ENCODE data around the gene HOXA1.

Gene HOXA1

DNA sequence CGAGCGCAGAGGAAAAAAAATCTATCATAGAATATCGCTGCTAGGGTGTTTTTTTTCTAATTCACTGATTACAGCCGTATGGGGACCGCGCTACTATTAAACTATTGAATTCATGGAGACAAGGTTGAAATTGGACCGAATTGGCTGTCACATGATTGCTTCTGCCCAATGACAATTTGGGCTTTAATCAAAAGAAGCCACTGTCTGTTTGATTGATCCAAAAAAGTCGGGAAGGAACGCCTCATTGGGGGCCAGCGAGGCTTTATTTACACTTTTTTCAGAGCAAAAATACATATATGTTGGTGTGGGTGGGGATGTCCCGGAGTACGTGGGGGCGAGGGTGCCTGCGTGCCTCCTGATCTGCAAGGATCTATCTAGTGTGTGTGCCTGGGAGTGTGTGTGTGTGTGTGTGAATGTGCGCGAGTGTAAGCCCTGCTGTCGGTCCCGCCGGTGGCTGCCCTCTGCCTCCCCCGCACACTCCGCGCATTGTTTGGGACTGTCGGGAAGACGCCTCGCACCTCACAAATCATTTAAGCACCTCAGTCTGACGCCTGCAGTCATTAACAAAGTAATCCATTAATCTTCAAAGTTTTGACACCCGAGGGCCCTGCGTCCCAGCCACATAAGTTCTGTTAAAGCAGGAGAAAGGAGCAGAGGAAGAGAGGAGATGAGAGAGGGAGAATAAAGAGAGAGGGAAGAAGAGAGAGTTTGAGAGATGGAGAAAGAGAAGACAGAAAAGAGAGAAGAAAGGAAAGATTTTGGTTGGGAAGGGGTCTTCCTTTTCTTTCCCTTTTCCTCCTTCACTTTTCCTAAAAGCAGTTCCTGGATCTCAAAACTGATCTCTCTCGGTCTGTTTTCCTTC is 7.0 kb upstream of the HOXA1 start, which contains the start of gene HOXA2:
Gene HOXA2, minus strand, starts transcription at position 103 of the 862 bp plus-strand sequence. CDS start 183 bp downstream, outside the sequence.
- Histone ChIP-seq H3K4me2 (ENCODE audit: insufficient read depth, low read length) (no peak within 1 kb of the TSS), H3K27me3 (ENCODE audit: insufficient read depth, low read length, poor library complexity) (no peaks in the 10 kb centered on the region), H2AFZ (ENCODE audit: low read depth, low read length) (no peak within 1 kb of the TSS), H3K4me3 (ENCODE audit: low read depth in 1 of 2, low read length in 2 of 2) (no peak within 1 kb of the TSS), H3K9ac (ENCODE audit: low read depth, low read length) (no peak within 1 kb of the TSS), H3K79me2 (ENCODE audit: insufficient read depth, low read length) (no peaks in the 10 kb centered on the region), H3K27ac (ENCODE audit: low read length) (no peak within 1 kb of the TSS), H3K9me3 (ENCODE audit: insufficient read depth, low read length, severe bottlenecking) (no peaks in the 10 kb centered on the region), H3K36me3 (ENCODE audit: insufficient read depth, low read length) (no peaks in the 10 kb centered on the region), H3K4me1 (ENCODE audit: insufficient read depth, low read length) (no peaks in the 10 kb centered on the region), H4K20me1 (ENCODE audit: insufficient read depth, low read length) (no peaks in the 10 kb centered on the region)
- ATAC-seq (ENCODE audit: insufficient read depth, low read depth) (no peak), DNase-seq (no peak)
- TF ChIP-seq, protein P1, sequence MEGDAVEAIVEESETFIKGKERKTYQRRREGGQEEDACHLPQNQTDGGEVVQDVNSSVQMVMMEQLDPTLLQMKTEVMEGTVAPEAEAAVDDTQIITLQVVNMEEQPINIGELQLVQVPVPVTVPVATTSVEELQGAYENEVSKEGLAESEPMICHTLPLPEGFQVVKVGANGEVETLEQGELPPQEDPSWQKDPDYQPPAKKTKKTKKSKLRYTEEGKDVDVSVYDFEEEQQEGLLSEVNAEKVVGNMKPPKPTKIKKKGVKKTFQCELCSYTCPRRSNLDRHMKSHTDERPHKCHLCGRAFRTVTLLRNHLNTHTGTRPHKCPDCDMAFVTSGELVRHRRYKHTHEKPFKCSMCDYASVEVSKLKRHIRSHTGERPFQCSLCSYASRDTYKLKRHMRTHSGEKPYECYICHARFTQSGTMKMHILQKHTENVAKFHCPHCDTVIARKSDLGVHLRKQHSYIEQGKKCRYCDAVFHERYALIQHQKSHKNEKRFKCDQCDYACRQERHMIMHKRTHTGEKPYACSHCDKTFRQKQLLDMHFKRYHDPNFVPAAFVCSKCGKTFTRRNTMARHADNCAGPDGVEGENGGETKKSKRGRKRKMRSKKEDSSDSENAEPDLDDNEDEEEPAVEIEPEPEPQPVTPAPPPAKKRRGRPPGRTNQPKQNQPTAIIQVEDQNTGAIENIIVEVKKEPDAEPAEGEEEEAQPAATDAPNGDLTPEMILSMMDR (IDR thresholded peaks at IDR 0.05; ENCODE audit: borderline replicate concordance, extremely low read depth, low read length, poor library complexity, severe bottlenecking): no peak
- TF ChIP-seq EZH2 (IDR thresholded peaks at IDR 0.05; ENCODE audit: borderline replicate concordance, low read depth, low read length, severe bottlenecking): no peak

DNA sequence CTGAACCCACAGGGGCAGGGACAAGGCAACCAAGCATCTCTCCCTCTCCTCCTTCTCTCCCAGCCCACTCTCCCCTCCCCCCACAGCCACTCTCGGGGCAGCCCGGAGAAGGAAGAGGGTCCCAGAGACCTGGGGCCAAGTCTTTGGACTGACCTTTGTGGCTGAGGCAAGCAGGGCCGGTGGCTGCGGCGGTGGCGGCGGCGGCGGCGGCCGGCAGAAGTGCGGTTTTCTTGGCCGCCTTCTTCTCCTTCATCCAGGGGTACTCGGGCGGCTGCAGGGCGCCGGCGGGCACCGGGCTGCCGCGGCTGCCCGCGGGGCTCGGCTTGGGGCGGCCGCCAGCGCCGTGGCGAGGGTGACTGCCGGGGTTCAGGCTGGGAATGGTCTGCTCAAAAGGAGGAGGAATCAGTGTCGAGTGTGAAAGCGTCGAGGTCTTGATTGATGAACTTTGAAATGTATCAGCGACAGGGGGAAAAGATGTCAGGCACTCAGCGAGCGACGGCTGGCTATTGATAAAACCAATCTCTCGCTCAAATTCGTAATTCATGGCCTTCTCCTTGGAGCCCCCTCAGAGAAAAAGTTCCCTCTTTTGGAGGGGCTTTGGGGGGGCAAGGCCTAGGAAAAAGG is 6.3 kb upstream of the HOXA1 start:
- no peaks in the 10 kb centered on the region for H3K4me1 ChIP-seq (ENCODE audit: insufficient read depth, low read length)
- H3K27me3 ChIP-seq (ENCODE audit: insufficient read depth, low read length, poor library complexity): no peaks in the 10 kb centered on the region
- no peak overlapping the region for H3K4me3 ChIP-seq (ENCODE audit: low read depth in 1 of 2, low read length in 2 of 2)
- H2AFZ ChIP-seq (ENCODE audit: low read depth, low read length): no peak overlapping the region
- H3K4me2 ChIP-seq (ENCODE audit: insufficient read depth, low read length): no peak overlapping the region
- DNase-seq: no peak
- no peaks in the 10 kb centered on the region for H4K20me1 ChIP-seq (ENCODE audit: insufficient read depth, low read length)
- TF ChIP-seq, protein P1 (IDR thresholded peaks at IDR 0.05; ENCODE audit: borderline replicate concordance, extremely low read depth, low read length, poor library complexity, severe bottlenecking): no peak
- no peak for TF ChIP-seq EZH2 (IDR thresholded peaks at IDR 0.05; ENCODE audit: borderline replicate concordance, low read depth, low read length, severe bottlenecking)
- no peak for ATAC-seq (ENCODE audit: insufficient read depth, low read depth)
- H3K79me2 ChIP-seq (ENCODE audit: insufficient read depth, low read length): no peaks in the 10 kb centered on the region
- no peak overlapping the region for H3K27ac ChIP-seq (ENCODE audit: low read length)
- H3K36me3 ChIP-seq (ENCODE audit: insufficient read depth, low read length): no peaks in the 10 kb centered on the region
- no peaks in the 10 kb centered on the region for H3K9me3 ChIP-seq (ENCODE audit: insufficient read depth, low read length, severe bottlenecking)
- H3K9ac ChIP-seq (ENCODE audit: low read depth, low read length): no peak overlapping the region

- Histone ChIP-seq H3K4me3 (ENCODE audit: low read depth in 1 of 2, low read length in 2 of 2) (no peak overlapping the region), H3K79me2 (ENCODE audit: insufficient read depth, low read length) (no peaks in the 10 kb centered on the region), H3K27ac (ENCODE audit: low read length) (no peak overlapping the region), H4K20me1 (ENCODE audit: insufficient read depth, low read length) (no peaks in the 10 kb centered on the region), H3K4me1 (ENCODE audit: insufficient read depth, low read length) (no peaks in the 10 kb centered on the region), H3K36me3 (ENCODE audit: insufficient read depth, low read length) (no peaks in the 10 kb centered on the region), H3K9me3 (ENCODE audit: insufficient read depth, low read length, severe bottlenecking) (no peaks in the 10 kb centered on the region), H3K4me2 (ENCODE audit: insufficient read depth, low read length) (no peak overlapping the region), H2AFZ (ENCODE audit: low read depth, low read length) (no peak overlapping the region), H3K27me3 (ENCODE audit: insufficient read depth, low read length, poor library complexity) (no peaks in the 10 kb centered on the region), H3K9ac (ENCODE audit: low read depth, low read length) (no peak overlapping the region)
- no peak for TF ChIP-seq EZH2 (IDR thresholded peaks at IDR 0.05; ENCODE audit: borderline replicate concordance, low read depth, low read length, severe bottlenecking)
- TF ChIP-seq, protein P1 (IDR thresholded peaks at IDR 0.05; ENCODE audit: borderline replicate concordance, extremely low read depth, low read length, poor library complexity, severe bottlenecking): no peak
- DNase-seq (no peak), ATAC-seq (ENCODE audit: insufficient read depth, low read depth) (no peak)
Observed at GRCh38 chr7:27101171-27101956, 5.6 kb upstream of the HOXA1 start.

Data from DND-41 (cell line).